ENCODE measurements around the gene EFEMP1.

GRCh38 chr2:55965276-55965675 is 41.7 kb upstream of the EFEMP1 start:
- TF ChIP-seq, protein P1, sequence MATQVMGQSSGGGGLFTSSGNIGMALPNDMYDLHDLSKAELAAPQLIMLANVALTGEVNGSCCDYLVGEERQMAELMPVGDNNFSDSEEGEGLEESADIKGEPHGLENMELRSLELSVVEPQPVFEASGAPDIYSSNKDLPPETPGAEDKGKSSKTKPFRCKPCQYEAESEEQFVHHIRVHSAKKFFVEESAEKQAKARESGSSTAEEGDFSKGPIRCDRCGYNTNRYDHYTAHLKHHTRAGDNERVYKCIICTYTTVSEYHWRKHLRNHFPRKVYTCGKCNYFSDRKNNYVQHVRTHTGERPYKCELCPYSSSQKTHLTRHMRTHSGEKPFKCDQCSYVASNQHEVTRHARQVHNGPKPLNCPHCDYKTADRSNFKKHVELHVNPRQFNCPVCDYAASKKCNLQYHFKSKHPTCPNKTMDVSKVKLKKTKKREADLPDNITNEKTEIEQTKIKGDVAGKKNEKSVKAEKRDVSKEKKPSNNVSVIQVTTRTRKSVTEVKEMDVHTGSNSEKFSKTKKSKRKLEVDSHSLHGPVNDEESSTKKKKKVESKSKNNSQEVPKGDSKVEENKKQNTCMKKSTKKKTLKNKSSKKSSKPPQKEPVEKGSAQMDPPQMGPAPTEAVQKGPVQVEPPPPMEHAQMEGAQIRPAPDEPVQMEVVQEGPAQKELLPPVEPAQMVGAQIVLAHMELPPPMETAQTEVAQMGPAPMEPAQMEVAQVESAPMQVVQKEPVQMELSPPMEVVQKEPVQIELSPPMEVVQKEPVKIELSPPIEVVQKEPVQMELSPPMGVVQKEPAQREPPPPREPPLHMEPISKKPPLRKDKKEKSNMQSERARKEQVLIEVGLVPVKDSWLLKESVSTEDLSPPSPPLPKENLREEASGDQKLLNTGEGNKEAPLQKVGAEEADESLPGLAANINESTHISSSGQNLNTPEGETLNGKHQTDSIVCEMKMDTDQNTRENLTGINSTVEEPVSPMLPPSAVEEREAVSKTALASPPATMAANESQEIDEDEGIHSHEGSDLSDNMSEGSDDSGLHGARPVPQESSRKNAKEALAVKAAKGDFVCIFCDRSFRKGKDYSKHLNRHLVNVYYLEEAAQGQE (IDR thresholded peaks at IDR 0.05; ENCODE audit: insufficient replicate concordance, low read depth): no peak
- TF ChIP-seq POLR2AphosphoS5 (IDR thresholded peaks at IDR 0.05; ENCODE audit: low read depth): no peak
- TF ChIP-seq, protein P2, sequence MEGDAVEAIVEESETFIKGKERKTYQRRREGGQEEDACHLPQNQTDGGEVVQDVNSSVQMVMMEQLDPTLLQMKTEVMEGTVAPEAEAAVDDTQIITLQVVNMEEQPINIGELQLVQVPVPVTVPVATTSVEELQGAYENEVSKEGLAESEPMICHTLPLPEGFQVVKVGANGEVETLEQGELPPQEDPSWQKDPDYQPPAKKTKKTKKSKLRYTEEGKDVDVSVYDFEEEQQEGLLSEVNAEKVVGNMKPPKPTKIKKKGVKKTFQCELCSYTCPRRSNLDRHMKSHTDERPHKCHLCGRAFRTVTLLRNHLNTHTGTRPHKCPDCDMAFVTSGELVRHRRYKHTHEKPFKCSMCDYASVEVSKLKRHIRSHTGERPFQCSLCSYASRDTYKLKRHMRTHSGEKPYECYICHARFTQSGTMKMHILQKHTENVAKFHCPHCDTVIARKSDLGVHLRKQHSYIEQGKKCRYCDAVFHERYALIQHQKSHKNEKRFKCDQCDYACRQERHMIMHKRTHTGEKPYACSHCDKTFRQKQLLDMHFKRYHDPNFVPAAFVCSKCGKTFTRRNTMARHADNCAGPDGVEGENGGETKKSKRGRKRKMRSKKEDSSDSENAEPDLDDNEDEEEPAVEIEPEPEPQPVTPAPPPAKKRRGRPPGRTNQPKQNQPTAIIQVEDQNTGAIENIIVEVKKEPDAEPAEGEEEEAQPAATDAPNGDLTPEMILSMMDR (IDR thresholded peaks at IDR 0.05; ENCODE audit: insufficient read depth, low read length): no peak
- TF ChIP-seq GABPA (IDR thresholded peaks at IDR 0.05; ENCODE audit: low read depth): no peak

All from HL-60 (cell line).